HG02970 (cell line): ENCODE measurements around the gene SNRNP70.
"Not testable (repeated sequence)": the region's sequence is repeated elsewhere in the genome, so short reads cannot be mapped to it uniquely, and the experiment has no call there.

Experiments used
- ATAC-seq: cut with Tn5 transposase; IDR thresholded peaks from one replicate; pipeline ENCODE4 v1.9.1; 2021; ENCODE audit warnings: mild to moderate bottlenecking, moderate library complexity, moderate number of reproducible peaks; ENCODE audit not compliant: unreplicated experiment, low FRiP score

The SNRNP70 gene, protein sequence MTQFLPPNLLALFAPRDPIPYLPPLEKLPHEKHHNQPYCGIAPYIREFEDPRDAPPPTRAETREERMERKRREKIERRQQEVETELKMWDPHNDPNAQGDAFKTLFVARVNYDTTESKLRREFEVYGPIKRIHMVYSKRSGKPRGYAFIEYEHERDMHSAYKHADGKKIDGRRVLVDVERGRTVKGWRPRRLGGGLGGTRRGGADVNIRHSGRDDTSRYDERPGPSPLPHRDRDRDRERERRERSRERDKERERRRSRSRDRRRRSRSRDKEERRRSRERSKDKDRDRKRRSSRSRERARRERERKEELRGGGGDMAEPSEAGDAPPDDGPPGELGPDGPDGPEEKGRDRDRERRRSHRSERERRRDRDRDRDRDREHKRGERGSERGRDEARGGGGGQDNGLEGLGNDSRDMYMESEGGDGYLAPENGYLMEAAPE

GRCh38 chr19:49085020-49085867 is at the start of gene SNRNP70:
Gene SNRNP70 (plus strand): TSS chr19:49085451. CDS start chr19:49086415, 964 bp downstream.
- ATAC-seq, result peak; percentile 90

GRCh38 chr19:49036815-49037214 is 48.4 kb upstream of the SNRNP70 start, which contains the start of gene CGB1:
Gene CGB1 (minus strand): TSS chr19:49036895. CDS start chr19:49036711, 184 bp downstream.
- not testable (repeated sequence) for ATAC-seq

GRCh38 chr19:49038111-49038510 is 47.1 kb upstream of the SNRNP70 start:
- not testable (repeated sequence) for ATAC-seq

DNA sequence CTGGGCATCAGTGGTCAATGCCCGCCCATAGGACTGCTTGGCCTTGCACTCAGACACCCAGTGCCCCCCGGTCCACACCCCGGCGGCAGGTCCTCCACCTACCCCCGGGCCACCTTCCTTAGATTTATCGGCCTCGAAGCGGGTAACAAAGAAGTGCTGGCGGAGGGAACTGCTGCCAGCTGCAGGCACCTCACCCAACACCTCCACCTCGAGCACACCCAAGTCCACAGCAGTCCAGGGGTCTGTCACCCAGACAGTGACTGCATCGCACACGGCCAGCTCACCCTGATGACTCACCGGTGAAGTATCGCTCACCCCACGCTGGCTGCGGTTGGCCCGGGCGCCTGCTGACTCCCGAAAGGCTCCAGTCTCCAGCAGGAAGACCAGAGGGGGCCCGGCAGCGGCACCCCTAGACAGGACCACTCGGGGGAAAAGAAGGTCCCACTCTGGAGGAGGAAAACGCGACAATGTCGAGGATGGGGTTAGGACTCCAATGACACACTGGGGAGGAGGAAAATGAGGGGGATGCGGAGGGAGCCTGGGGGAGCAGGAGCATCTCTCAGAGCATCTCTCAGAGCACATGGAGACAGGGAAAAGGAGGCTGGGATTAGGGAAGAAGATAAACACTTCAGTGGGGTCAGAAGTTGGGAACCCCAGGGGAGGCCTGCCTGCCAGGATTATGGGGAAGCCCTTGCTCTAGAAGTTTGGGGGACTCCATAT is 46.5 kb upstream of the SNRNP70 start:
- not testable (repeated sequence) for ATAC-seq

DNA sequence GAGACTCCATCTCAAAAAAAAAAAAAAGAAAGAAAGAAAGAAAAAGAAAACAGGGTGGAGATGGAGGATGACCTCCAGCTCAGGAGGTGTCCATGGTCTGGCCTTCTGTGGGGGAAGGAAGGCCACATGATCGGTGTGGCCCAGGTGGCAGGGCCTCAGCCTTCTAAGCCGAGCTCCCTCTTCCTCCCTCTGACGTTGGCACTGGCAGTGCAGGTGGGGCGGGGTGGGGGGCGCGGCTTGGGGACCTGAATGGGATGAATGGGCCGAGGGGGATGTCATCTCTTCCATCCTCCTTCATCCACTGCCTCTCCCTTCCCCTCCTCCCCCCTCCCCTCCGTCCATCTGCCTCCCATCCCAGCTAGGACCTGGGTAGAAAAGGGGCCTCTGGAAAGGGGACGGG is 45.5 kb upstream of the SNRNP70 start:
- ATAC-seq, result not testable (repeated sequence)

DNA sequence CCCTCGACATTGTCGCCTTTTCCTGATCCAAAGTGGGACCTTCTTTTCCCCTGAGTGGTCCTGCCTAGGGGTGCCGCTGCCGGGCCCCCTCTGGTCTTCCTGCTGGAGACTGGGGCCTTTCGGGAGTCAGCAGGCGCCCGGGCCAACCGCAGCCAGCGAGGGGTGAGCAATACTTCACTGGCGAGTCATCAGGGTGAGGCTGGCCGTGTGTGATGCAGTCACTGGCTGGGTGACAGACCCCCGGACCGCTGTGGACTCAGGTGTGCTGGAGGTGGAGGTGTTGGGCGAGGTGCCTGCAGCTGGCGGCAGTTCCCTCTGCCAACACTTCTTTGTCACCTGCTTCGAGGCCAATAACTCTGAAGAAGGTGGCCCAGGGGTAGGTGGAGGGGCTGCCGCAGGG is 43.1 kb upstream of the SNRNP70 start:
- ATAC-seq, result no peak

DNA sequence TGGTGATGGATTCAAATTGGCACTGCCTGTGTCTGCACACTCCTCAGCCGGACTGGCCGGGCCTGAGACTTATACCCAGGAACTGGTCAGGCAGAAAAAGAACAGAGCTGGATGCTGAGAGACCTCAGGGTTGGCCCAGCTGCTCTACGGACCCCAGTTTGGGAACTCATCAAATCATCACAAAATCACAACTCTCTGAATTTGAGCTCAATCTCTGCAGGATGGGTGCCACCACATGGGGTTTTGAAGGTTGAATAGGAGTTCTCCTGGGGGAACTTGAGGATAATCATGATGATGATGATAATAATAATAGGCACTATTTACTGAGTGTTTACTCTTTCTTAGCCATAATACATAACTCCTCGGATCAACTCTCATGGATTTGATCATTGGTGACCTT is 42.6 kb upstream of the SNRNP70 start:
- ATAC-seq, result not testable (repeated sequence)

DNA sequence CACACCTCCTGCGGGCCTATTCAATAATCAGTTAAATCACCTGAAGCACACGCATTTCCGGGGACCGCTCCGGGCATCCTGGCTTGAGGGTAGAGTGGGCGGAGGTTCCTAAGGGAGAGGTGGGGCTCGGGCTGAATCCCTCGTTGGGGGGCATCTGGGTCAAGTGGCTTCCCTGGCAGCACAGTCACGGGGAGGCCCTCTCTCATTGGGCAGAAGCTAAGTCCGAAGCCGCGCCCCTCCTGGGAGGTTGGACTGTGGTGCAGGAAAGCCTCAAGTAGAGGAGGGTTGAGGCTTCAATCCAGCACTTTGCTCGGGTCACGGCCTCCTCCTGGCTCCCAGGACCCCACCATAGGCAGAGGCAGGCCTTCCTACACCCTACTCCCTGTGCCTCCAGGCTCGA is 41.7 kb upstream of the SNRNP70 start, which contains the start of gene CGB5:
Gene CGB5 (plus strand): TSS at position 301 of the 400 bp plus-strand sequence. CDS start 362 bp downstream, outside the sequence.
- ATAC-seq, result not testable (repeated sequence)

DNA sequence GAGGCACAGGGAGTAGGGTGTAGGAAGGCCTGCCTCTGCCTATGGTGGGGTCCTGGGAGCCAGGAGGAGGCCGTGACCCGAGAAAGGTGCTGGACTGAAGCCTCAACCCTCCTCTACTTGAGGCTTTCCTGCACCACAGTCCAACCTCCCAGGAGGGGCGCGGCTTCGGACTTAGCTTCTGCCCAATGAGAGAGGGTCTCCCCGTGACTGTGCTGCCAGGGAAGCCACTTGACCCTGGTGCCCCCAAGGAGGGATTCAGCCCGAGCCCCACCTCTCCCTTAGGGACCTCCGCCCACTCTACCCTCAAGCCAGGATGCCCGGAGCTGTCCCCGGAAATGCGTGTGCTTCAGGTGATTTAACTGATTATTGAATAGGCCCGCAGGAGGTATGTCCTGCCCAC is 36.2 kb upstream of the SNRNP70 start, which contains the start of gene CGB8:
Gene CGB8 (minus strand): TSS at position 101 of the 400 bp plus-strand sequence. CDS start 372 bp downstream, outside the sequence.
- ATAC-seq, result not testable (repeated sequence)

DNA sequence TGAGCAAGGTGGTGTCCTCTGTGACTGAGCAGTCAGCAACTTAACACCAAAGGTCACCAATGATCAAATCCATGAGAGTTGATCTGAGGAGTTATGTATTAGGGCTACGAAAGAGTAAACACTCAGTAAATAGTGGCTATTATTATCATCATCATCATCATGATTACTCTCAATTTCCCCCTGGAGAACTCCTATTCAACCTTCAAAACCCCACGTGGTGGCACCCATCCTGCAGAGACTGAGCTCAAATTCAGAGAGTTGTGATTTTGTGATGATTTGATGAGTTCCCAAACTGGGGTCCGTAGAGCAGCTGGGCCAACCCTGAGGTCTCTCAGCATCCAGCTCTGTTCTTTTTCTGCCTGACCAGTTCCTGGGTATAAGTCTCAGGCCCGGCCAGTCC is 35.4 kb upstream of the SNRNP70 start:
- ATAC-seq, result not testable (repeated sequence)

DNA sequence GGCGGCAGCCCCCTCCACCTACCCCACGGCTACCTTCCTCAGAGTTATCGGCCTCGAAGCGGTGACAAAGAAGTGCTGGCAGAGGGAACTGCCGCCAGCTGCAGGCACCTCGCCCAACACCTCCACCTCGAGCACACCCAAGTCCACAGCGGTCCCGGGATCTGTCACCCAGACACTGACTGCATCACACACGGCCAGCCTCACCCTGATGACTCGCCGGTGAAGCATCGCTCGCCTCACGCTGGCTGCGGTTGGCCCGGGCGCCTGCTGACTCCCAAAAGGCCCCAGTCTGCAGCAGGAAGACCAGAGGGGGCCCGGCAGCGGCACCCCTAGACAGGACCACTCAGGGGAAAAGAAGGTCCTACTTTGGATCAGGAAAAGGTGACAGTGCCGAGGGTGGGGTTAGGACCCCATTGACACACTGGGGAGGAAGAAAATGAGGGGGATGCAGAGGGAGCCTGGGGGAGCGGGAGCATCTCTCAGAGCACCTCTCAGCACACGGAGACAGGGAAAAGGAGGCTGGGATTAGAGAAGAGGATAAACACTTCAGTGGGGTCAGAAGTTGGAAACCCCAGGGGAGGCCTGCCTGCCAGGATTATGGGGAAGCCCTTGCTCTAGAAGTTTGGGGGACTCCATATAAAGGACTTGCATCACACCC is 34.7 kb upstream of the SNRNP70 start:
- ATAC-seq, result not testable (repeated sequence)

GRCh38 chr19:49056101-49056901 is 28.9 kb upstream of the SNRNP70 start:
- ATAC-seq, result no peak

DNA sequence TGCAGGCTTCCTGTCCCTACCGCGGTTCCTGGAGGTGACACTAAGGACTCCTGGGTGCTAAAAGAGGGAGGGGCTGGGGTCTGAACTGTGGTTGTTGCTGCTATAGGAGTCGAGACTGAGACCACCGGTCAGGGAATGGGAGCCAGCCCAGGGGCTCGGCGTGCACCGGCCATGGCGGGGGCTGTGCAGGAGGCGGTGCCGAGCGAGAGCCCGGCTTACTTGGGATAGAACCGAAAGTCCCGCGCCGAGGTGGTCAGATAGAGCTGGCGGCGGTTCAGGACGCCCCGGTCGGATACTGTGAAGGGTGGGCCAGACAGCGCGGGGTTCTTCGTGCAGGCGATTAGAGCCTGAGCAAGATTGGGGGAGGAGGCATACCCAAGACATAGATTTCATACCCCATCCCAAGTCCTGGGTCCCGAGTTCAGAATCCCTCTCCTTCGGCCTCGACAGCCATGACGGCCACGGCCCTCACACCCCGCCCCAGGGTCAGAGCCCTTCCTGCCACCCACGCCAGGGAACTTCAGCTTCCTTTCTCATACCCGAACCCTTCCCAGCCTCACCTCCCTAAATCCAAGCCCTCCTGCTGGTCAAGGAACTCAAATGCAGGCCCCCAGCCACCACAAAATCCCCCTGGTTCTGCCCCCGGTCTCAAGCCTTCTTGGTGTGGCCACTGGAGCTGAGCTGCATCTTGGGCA is 28.2 kb upstream of the SNRNP70 start:
- ATAC-seq, result not testable (repeated sequence)

DNA sequence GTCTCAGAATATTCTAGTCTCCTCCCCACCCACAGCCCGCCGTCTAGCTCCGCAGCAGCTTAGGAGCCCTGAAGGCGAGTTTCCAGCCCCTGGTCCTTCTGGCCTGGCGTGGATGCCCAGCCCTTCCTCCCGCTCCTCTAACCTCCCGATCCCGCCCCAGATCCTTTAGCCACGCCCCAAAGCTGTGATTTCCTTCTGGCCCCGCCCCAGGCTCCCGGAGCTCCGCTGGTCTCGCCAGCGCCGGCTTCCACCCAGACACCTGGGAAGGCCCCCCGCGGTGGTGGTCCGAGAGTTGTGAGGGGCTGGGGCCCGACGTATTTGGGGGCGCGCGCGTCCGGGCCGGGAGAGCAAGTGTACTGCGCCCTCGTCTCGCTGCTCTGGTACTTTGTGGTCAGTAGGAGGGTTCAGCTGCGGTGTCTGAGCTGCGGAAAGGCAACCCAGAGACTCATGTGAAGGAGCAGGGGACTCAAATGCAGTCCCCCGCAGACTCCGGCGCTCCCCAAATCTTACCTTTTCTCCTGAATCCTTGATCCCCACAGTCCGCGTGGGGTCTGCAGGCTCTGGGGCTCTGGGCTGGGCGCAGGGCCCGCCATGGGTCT is 27.5 kb upstream of the SNRNP70 start, which contains the start of gene CGB7:
Gene CGB7 (minus strand): TSS at position 114 of the 599 bp plus-strand sequence. CDS start 2,374 bp downstream, outside the sequence.
- no peak for ATAC-seq

DNA sequence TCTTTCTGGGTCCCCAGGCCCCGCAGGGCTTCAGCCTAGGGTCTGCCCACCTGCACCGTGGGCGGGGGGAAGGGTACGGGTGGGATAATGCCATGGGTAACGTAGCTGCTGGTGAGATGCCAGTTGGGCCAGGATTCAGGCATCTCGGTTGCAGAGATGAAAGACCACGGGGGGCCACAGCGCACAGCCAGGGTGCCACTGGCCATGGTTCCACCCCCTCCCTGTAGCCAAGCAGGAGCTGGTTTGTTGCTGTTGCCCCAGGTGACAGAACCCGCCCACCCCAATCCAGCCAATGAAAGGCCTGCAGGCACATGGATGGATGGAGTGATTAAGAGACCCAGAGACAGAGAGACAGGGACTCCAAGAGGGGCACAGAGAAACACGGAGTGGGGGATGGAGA is 26.7 kb upstream of the SNRNP70 start:
- no peak for ATAC-seq

DNA sequence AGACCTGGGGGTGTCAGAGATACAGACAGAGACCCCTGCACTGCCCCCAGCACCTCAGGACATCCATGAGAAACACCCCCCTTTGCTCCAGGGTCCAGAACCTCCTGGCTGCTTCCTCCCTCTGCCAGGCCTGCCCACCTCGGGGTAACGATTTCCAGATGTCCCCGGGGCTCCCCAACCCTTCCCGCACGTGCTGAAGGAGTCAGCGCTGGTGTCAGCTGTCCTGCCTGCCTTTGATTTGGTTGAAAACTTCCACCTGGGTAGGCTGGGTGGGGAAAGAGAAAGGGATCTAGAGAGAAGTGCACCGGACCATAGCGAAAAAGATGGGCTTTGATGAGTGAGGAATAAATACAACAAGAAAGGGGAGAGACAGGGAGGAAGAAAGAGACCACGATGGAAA is 26.2 kb upstream of the SNRNP70 start:
- ATAC-seq, result no peak

- no peak for ATAC-seq
Observed at GRCh38 chr19:49061000-49061399, 24.3 kb upstream of the SNRNP70 start.

DNA sequence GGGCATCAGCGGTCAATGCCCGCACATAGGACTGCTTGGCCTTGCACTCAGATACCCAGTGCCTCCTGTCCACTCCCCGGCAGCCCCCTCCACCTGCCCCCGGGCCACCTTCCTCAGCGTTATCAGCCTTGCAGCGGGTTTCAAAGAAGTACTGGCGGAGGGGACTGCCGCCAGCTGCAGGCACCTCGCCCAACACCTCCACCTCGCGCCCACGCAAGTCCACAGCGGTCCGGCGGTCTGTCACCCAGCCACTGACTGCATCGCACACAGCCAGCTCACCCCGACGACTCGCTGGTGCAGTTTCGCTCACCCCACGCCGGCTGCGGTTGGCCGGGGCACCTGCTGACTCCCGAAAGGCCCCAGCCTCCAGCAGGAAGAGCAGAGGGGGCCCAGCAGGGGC is 23.8 kb upstream of the SNRNP70 start:
- ATAC-seq, result no peak
